WTC11 (cell line): ENCODE results near the gene TRIP12. TPM values are rescaled to one million over a fixed set of nuclear protein-coding genes. Genes with fewer than 3 reads are reported as not detected.
A peak's percentile ranks its signal among the peaks of the same experiment; 100 is the strongest.

Experiments
- ATAC-seq: fragments of 200-7000 bp; cut with Tn5 transposase; 2 replicates; pipeline ENCODE4 v1.10.0; 2021; ENCODE audit warnings: mild to moderate bottlenecking, moderate library complexity
- CTCF ChIA-PET: fragments of 300-600 bp; sonication (Branson Sonifier 250); formaldehyde crosslinking; loops from one replicate; lab custom pipeline; 2021; ENCODE audit warnings: antibody characterized with exemption; lab: Charles Lee
- POLR2A ChIA-PET: fragments of 350-600 bp; sonication (Branson Sonifier 250); formaldehyde crosslinking; loops from one replicate; lab custom pipeline; 2021; ENCODE audit warnings: antibody characterized with exemption; lab: Charles Lee
- DNase-seq: peaks from one replicate; pipeline ENCODE4 v3.0.0; 2021; ENCODE audit warnings: low spot score
- H3K27ac Mint-ChIP-seq: 2 replicates; pipeline ENCODE4 v1.8.0; 2021; ENCODE audit warnings: mixed read lengths
- H3K27me3 Mint-ChIP-seq: 2 replicates; pipeline ENCODE4 v1.8.0; 2021; ENCODE audit warnings: low read depth, mild to moderate bottlenecking, moderate library complexity, mixed read lengths
- H3K36me3 Mint-ChIP-seq: 2 replicates; pipeline ENCODE4 v1.8.0; 2021; ENCODE audit warnings: mixed read lengths
- H3K4me1 Mint-ChIP-seq: 2 replicates; pipeline ENCODE4 v1.8.0; 2022; ENCODE audit warnings: mixed read lengths
- H3K4me3 Mint-ChIP-seq: 2 replicates; pipeline ENCODE4 v1.8.0; 2021; ENCODE audit warnings: mild to moderate bottlenecking, moderate library complexity, mixed read lengths
- H3K9me3 Mint-ChIP-seq: 2 replicates; pipeline ENCODE4 v1.8.0; 2021; ENCODE audit warnings: mixed read lengths
- ATF1 ChIP-seq: sonication (generic); formaldehyde crosslinking; IDR thresholded peaks from 2 replicates; pipeline ENCODE4 v1.8.1; 2023; ENCODE audit warnings: mild to moderate bottlenecking, moderate library complexity, missing genetic modification reagents
- CREM ChIP-seq: sonication (generic); formaldehyde crosslinking; IDR thresholded peaks from 2 replicates; pipeline ENCODE4 v1.8.1; 2022; ENCODE audit warnings: mild to moderate bottlenecking, missing genetic modification reagents, moderate library complexity
- CTCF ChIP-seq: fragments of 200-600 bp; IDR thresholded peaks from 2 replicates; pipeline ENCODE4 v1.8.0; 2022; ENCODE audit warnings: antibody characterized with exemption
- E2F4 ChIP-seq: sonication (generic); formaldehyde crosslinking; IDR thresholded peaks from 2 replicates; pipeline ENCODE4 v1.8.1; 2022; ENCODE audit warnings: low read depth, mild to moderate bottlenecking, moderate library complexity, missing genetic modification reagents, borderline replicate concordance
- ETV6 ChIP-seq: sonication (generic); formaldehyde crosslinking; IDR thresholded peaks from 2 replicates; pipeline ENCODE4 v1.8.1; 2022; ENCODE audit warnings: mild to moderate bottlenecking, missing genetic modification reagents
- FOXP4 ChIP-seq: sonication (generic); formaldehyde crosslinking; IDR thresholded peaks from 2 replicates; pipeline ENCODE4 v1.8.0; 2022; ENCODE audit warnings: mild to moderate bottlenecking, missing genetic modification reagents
- GRHL2 ChIP-seq: fragments of 250-450 bp; sonication (Bioruptor Pico); IDR thresholded peaks from 2 replicates; pipeline ENCODE4 v1.8.0; 2022; ENCODE audit warnings: mild to moderate bottlenecking, moderate library complexity; ENCODE audit not compliant: insufficient replicate concordance, severe bottlenecking
- IRF2 ChIP-seq: sonication (generic); formaldehyde crosslinking; IDR thresholded peaks from 2 replicates; pipeline ENCODE4 v1.8.0; 2022; ENCODE audit warnings: low read depth, missing genetic modification reagents, borderline replicate concordance
- JAZF1 ChIP-seq: fragments of 250-450 bp; sonication (Bioruptor Pico); IDR thresholded peaks from 2 replicates; pipeline ENCODE4 v1.9.0; 2021; ENCODE audit warnings: moderate library complexity, mild to moderate bottlenecking, inconsistent platforms
- MYBL2 ChIP-seq: sonication (generic); formaldehyde crosslinking; IDR thresholded peaks from 2 replicates; pipeline ENCODE4 v1.8.1; 2023; ENCODE audit warnings: mild to moderate bottlenecking, moderate library complexity, missing genetic modification reagents
- PRDM15 ChIP-seq: sonication (generic); formaldehyde crosslinking; IDR thresholded peaks from 2 replicates; pipeline ENCODE4 v1.8.0; 2022; ENCODE audit warnings: missing genetic modification reagents
- RORB ChIP-seq: fragments of 250-450 bp; sonication (Bioruptor Pico); IDR thresholded peaks from 2 replicates; pipeline ENCODE4 v1.9.0; 2021; ENCODE audit warnings: mild to moderate bottlenecking
- TEAD4 ChIP-seq: sonication (generic); formaldehyde crosslinking; IDR thresholded peaks from 2 replicates; pipeline ENCODE4 v1.8.0; 2022; ENCODE audit warnings: mild to moderate bottlenecking, missing genetic modification reagents
- total RNA-seq: library from RNA; stranded (reverse); gene quantifications from 3 replicates; pipeline ENCODE4 v1.2.3, GENCODE V29; 2021
- TF ChIP-seq, protein P1 (sequence below): sonication (generic); formaldehyde crosslinking; IDR thresholded peaks from 2 replicates; pipeline ENCODE4 v1.8.1; 2022; ENCODE audit warnings: mild to moderate bottlenecking, moderate library complexity, missing genetic modification reagents
- TF ChIP-seq, protein P2 (sequence below): sonication (generic); formaldehyde crosslinking; IDR thresholded peaks from 2 replicates; pipeline ENCODE4 v1.8.1; 2023; ENCODE audit warnings: mild to moderate bottlenecking, missing genetic modification reagents
- TF ChIP-seq, protein P3 (sequence below): sonication (generic); formaldehyde crosslinking; IDR thresholded peaks from 2 replicates; pipeline ENCODE4 v1.8.1; 2023; ENCODE audit warnings: mild to moderate bottlenecking, missing genetic modification reagents, borderline replicate concordance
- TF ChIP-seq, protein P4 (sequence below): sonication (generic); formaldehyde crosslinking; IDR thresholded peaks from 2 replicates; pipeline ENCODE4 v1.8.0; 2022; ENCODE audit warnings: mild to moderate bottlenecking, missing genetic modification reagents

Gene TRIP12
- total RNA-seq, 1 experiment from 2014 or later = 149 TPM

- TF ChIP-seq, protein P1, sequence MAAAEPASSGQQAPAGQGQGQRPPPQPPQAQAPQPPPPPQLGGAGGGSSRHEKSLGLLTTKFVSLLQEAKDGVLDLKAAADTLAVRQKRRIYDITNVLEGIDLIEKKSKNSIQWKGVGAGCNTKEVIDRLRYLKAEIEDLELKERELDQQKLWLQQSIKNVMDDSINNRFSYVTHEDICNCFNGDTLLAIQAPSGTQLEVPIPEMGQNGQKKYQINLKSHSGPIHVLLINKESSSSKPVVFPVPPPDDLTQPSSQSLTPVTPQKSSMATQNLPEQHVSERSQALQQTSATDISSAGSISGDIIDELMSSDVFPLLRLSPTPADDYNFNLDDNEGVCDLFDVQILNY (CRISPR knock-in tag) = no peak
- TF ChIP-seq, protein P2, sequence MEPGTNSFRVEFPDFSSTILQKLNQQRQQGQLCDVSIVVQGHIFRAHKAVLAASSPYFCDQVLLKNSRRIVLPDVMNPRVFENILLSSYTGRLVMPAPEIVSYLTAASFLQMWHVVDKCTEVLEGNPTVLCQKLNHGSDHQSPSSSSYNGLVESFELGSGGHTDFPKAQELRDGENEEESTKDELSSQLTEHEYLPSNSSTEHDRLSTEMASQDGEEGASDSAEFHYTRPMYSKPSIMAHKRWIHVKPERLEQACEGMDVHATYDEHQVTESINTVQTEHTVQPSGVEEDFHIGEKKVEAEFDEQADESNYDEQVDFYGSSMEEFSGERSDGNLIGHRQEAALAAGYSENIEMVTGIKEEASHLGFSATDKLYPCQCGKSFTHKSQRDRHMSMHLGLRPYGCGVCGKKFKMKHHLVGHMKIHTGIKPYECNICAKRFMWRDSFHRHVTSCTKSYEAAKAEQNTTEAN = no peak
- TF ChIP-seq TEAD4 (CRISPR knock-in tag) (no peak), ETV6 (CRISPR knock-in tag) (no peak)
These were observed 33.9 kb upstream of the TRIP12 start (continued) for GRCh38 chr2:229955663-229956062.

GRCh38 chr2:229952256-229952835 is 30.5 kb upstream of the TRIP12 start:
- peak overlapping the region; percentile 93 for H3K27ac Mint-ChIP-seq
- H3K36me3 Mint-ChIP-seq = peaks cover 3% of the 10 kb centered on the region; the same call in 1 of the 2 replicates
- H3K4me3 Mint-ChIP-seq = peak overlapping the region; percentile 35
- no peak for TF ChIP-seq GRHL2 (CRISPR knock-in tag)
- no peak for TF ChIP-seq RORB (CRISPR knock-in tag)
- TF ChIP-seq CTCF = no peak
- no peak for TF ChIP-seq JAZF1 (CRISPR knock-in tag)
- no peak for TF ChIP-seq MYBL2 (CRISPR knock-in tag)
- TF ChIP-seq, protein P3, sequence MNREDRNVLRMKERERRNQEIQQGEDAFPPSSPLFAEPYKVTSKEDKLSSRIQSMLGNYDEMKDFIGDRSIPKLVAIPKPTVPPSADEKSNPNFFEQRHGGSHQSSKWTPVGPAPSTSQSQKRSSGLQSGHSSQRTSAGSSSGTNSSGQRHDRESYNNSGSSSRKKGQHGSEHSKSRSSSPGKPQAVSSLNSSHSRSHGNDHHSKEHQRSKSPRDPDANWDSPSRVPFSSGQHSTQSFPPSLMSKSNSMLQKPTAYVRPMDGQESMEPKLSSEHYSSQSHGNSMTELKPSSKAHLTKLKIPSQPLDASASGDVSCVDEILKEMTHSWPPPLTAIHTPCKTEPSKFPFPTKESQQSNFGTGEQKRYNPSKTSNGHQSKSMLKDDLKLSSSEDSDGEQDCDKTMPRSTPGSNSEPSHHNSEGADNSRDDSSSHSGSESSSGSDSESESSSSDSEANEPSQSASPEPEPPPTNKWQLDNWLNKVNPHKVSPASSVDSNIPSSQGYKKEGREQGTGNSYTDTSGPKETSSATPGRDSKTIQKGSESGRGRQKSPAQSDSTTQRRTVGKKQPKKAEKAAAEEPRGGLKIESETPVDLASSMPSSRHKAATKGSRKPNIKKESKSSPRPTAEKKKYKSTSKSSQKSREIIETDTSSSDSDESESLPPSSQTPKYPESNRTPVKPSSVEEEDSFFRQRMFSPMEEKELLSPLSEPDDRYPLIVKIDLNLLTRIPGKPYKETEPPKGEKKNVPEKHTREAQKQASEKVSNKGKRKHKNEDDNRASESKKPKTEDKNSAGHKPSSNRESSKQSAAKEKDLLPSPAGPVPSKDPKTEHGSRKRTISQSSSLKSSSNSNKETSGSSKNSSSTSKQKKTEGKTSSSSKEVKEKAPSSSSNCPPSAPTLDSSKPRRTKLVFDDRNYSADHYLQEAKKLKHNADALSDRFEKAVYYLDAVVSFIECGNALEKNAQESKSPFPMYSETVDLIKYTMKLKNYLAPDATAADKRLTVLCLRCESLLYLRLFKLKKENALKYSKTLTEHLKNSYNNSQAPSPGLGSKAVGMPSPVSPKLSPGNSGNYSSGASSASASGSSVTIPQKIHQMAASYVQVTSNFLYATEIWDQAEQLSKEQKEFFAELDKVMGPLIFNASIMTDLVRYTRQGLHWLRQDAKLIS (CRISPR knock-in tag) = no peak
- TF ChIP-seq ATF1 = no peak
- no peak for TF ChIP-seq E2F4 (CRISPR knock-in tag)
- TF ChIP-seq CREM (CRISPR knock-in tag) = no peak
- ChIA-PET CTCF (interaction anchor here (0.6 kb wide), 1 partner anchor 20 kb away, joined by 4 read pairs; no protein-coding TSS in a partner anchor), POLR2A (no interaction called here)
- no peaks in the 10 kb centered on the region for H3K27me3 Mint-ChIP-seq
- ATAC-seq (peak; percentile 85), DNase-seq (peak; percentile 38)
- H3K9me3 Mint-ChIP-seq = no peaks in the 10 kb centered on the region
- H3K4me1 Mint-ChIP-seq = peaks cover 34% of the 10 kb centered on the region

- ATAC-seq = no peak
- Mint-ChIP-seq H3K36me3 (peaks cover 8% of the 10 kb centered on the region), H3K27ac (no peak overlapping the region), H3K27me3 (no peaks in the 10 kb centered on the region), H3K4me3 (no peak overlapping the region), H3K9me3 (peaks cover 4% of the 10 kb centered on the region), H3K4me1 (peaks cover 28% of the 10 kb centered on the region)
- ChIA-PET POLR2A (no interaction called here), CTCF (no interaction called here)
- DNase-seq = no peak
- no peak for TF ChIP-seq PRDM15
- TF ChIP-seq, protein P4, sequence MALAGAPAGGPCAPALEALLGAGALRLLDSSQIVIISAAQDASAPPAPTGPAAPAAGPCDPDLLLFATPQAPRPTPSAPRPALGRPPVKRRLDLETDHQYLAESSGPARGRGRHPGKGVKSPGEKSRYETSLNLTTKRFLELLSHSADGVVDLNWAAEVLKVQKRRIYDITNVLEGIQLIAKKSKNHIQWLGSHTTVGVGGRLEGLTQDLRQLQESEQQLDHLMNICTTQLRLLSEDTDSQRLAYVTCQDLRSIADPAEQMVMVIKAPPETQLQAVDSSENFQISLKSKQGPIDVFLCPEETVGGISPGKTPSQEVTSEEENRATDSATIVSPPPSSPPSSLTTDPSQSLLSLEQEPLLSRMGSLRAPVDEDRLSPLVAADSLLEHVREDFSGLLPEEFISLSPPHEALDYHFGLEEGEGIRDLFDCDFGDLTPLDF (CRISPR knock-in tag) = no peak
- TF ChIP-seq FOXP4 (CRISPR knock-in tag) = no peak
- TF ChIP-seq IRF2 = no peak
These were observed 25.7 kb upstream of the TRIP12 start for GRCh38 chr2:229947544-229947943.
